Stomach (tissue), 4 donors: ENCODE results near the gene DNAJC11.

Experiments used
- EP300 ChIP-seq: sonication (generic); formaldehyde crosslinking; IDR thresholded peaks from one replicate; pipeline ENCODE4 v1.6.1; 2017; ENCODE audit warnings: antibody characterized with exemption
- POLR2A ChIP-seq, 4 donors: fragments of 450-650 bp; IDR thresholded peaks; one replicate each; pipeline ENCODE4 v1.6.1; 2016; ENCODE audit warnings: antibody characterized with exemption in 4 of 4, control low read depth in 2 of 4, mild to moderate bottlenecking in 1 of 4, moderate library complexity in 1 of 4
- POLR2AphosphoS5 ChIP-seq, 3 donors: sonication (generic); formaldehyde crosslinking; IDR thresholded peaks; one replicate each; pipeline ENCODE4 v1.6.1; 2016; ENCODE audit warnings: antibody characterized with exemption in 3 of 3
- TF ChIP-seq, protein P1 (sequence below), 7 experiments: fragments of 450-650 bp in 4 of 7; fragments of 200-600 bp in 3 of 7; sonication (generic) in 3 of 7; IDR thresholded peaks; one replicate each; pipeline ENCODE4 v1.5.1; 2016 to 2019; ENCODE audit warnings: antibody characterized with exemption in 7 of 7, control low read depth in 2 of 7, mild to moderate bottlenecking in 1 of 7

GRCh38 chr1:6700853-6701436, 671 bp downstream of the DNAJC11 start:
- TF ChIP-seq, protein P1, sequence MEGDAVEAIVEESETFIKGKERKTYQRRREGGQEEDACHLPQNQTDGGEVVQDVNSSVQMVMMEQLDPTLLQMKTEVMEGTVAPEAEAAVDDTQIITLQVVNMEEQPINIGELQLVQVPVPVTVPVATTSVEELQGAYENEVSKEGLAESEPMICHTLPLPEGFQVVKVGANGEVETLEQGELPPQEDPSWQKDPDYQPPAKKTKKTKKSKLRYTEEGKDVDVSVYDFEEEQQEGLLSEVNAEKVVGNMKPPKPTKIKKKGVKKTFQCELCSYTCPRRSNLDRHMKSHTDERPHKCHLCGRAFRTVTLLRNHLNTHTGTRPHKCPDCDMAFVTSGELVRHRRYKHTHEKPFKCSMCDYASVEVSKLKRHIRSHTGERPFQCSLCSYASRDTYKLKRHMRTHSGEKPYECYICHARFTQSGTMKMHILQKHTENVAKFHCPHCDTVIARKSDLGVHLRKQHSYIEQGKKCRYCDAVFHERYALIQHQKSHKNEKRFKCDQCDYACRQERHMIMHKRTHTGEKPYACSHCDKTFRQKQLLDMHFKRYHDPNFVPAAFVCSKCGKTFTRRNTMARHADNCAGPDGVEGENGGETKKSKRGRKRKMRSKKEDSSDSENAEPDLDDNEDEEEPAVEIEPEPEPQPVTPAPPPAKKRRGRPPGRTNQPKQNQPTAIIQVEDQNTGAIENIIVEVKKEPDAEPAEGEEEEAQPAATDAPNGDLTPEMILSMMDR (IDR thresholded peaks at IDR 0.05), result no peak
- TF ChIP-seq POLR2AphosphoS5 (IDR thresholded peaks at IDR 0.05), result no peak
- no peak for TF ChIP-seq POLR2A (IDR thresholded peaks at IDR 0.05)
- TF ChIP-seq EP300, result no peak
